NCI-H1436 treated with DMSO at 0.1 percent for 48 hours (cell line): Measurements from ENCODE around the gene USP46.

Source experiments
- DNase-seq: peaks from one replicate; lab custom pipeline; 2025; lab: John Stamatoyannopoulos, UW

The USP46 gene

GRCh38 chr4:52659001-52659721, at the start of gene USP46:
Gene USP46, minus strand, starts transcription at chr4:52659301. Its CDS starts 151 bp downstream, at chr4:52659150.
- no peak for DNase-seq

GRCh38 chr4:52704661-52705060, 45.6 kb upstream of the USP46 start:
- DNase-seq = no peak

GRCh38 chr4:52704133-52704532, 45.0 kb upstream of the USP46 start:
- no peak for DNase-seq

GRCh38 chr4:52701207-52701606, 42.1 kb upstream of the USP46 start:
- no peak for DNase-seq

- DNase-seq = no peak
These were observed 35.8 kb upstream of the USP46 start for GRCh38 chr4:52694936-52695335.

- no peak for DNase-seq
These were observed 34.4 kb upstream of the USP46 start for GRCh38 chr4:52693492-52693891.

- no peak for DNase-seq
These were observed 30.0 kb upstream of the USP46 start for GRCh38 chr4:52689096-52689495.

- DNase-seq = no peak
These were observed 28.6 kb upstream of the USP46 start for GRCh38 chr4:52687696-52688095.

GRCh38 chr4:52685316-52685715, 26.2 kb upstream of the USP46 start:
- no peak for DNase-seq

GRCh38 chr4:52684896-52685295, 25.8 kb upstream of the USP46 start:
- no peak for DNase-seq

- no peak for DNase-seq
These were observed 21.3 kb upstream of the USP46 start for GRCh38 chr4:52680381-52680780.

- no peak for DNase-seq
These were observed 17.4 kb upstream of the USP46 start for GRCh38 chr4:52676536-52676935.

- no peak for DNase-seq
These were observed 16.0 kb upstream of the USP46 start for GRCh38 chr4:52675111-52675510.

GRCh38 chr4:52670739-52671138, 11.6 kb upstream of the USP46 start:
- no peak for DNase-seq

GRCh38 chr4:52670121-52670520, 11.0 kb upstream of the USP46 start:
- no peak for DNase-seq

- DNase-seq = no peak
These were observed 6.5 kb upstream of the USP46 start for GRCh38 chr4:52665592-52665991.

- no peak for DNase-seq
These were observed 5.4 kb upstream of the USP46 start for GRCh38 chr4:52664479-52664878.

GRCh38 chr4:52661966-52662690, 3.0 kb upstream of the USP46 start:
- no peak for DNase-seq

- no peak for DNase-seq
These were observed 1.5 kb upstream of the USP46 start for GRCh38 chr4:52660643-52661042.

- no peak for DNase-seq
These were observed 691 bp upstream of the USP46 start for GRCh38 chr4:52659722-52660261.

GRCh38 chr4:52658641-52659000, 480 bp downstream of the USP46 start:
- no peak for DNase-seq

GRCh38 chr4:52657618-52658501, 1.2 kb downstream of the USP46 start:
- no peak for DNase-seq

- no peak for DNase-seq
These were observed 1.8 kb downstream of the USP46 start for GRCh38 chr4:52657292-52657617.
